ENCODE data around the gene TULP3.

The TULP3 gene

GRCh38 chr12:2902272-2902880 lies 11.7 kb downstream of the TULP3 start:
- H3K56ac ChIP-seq (ENCODE audit: low read length): no peak overlapping the region
- no peak overlapping the region for H4K5ac ChIP-seq (ENCODE audit: low read length)
- no peak overlapping the region for H3K18ac ChIP-seq (ENCODE audit: low read length)
- H2BK120ac ChIP-seq (ENCODE audit: low read depth, low read length): no peak overlapping the region
- H3K79me2 ChIP-seq (ENCODE audit: control insufficient read depth, insufficient read depth, low read length): no peaks in the 10 kb centered on the region
- no CpG with 5 or more reads among the region's 4 CpGs for WGBS (ENCODE audit: extremely low coverage, insufficient coverage, low lambda C conversion rate)
- no peaks in the 10 kb centered on the region for H3K4me1 ChIP-seq (ENCODE audit: control insufficient read depth, low read depth, low read length)
- H3K4me3 ChIP-seq (ENCODE audit: low read length): no peak overlapping the region
- no peak overlapping the region for H3K4ac ChIP-seq (ENCODE audit: low read depth, low read length)
- no peaks in the 10 kb centered on the region for H3K36me3 ChIP-seq (ENCODE audit: control insufficient read depth, insufficient read depth, low read length)
- peak; percentile 75 for DNase-seq
- H3K27ac ChIP-seq (ENCODE audit: low read depth, low read length): no peak overlapping the region
- no peak overlapping the region for H3K23ac ChIP-seq (ENCODE audit: low read length)
- no peak overlapping the region for H3K4me2 ChIP-seq (ENCODE audit: low read length)
- H3K27me3 ChIP-seq (ENCODE audit: insufficient read depth, low read length, poor library complexity): no peaks in the 10 kb centered on the region
- H2BK5ac ChIP-seq (ENCODE audit: low read length): no peak overlapping the region
- H3K79me1 ChIP-seq (ENCODE audit: low read length): peaks cover 4% of the 10 kb centered on the region
- no peak overlapping the region for H2AK5ac ChIP-seq (ENCODE audit: low read length)
- no peak overlapping the region for H3K9ac ChIP-seq (ENCODE audit: low read length)
- H2BK15ac ChIP-seq (replicated peaks; ENCODE audit: low read depth): no peak overlapping the region
- H4K8ac ChIP-seq (ENCODE audit: low read depth, low read length): no peak overlapping the region

- no peak overlapping the region for H3K4ac ChIP-seq (ENCODE audit: low read depth, low read length)
- no peak for DNase-seq
- H3K4me1 ChIP-seq (ENCODE audit: control insufficient read depth, low read depth, low read length): no peaks in the 10 kb centered on the region
- no peak overlapping the region for H3K23ac ChIP-seq (ENCODE audit: low read length)
- no peaks in the 10 kb centered on the region for H3K36me3 ChIP-seq (ENCODE audit: control insufficient read depth, insufficient read depth, low read length)
- no peak overlapping the region for H3K4me3 ChIP-seq (ENCODE audit: low read length)
- H2BK120ac ChIP-seq (ENCODE audit: low read depth, low read length): no peak overlapping the region
- no peak overlapping the region for H4K5ac ChIP-seq (ENCODE audit: low read length)
- no CpG with 5 or more reads among the region's 2 CpGs for WGBS (ENCODE audit: extremely low coverage, insufficient coverage, low lambda C conversion rate)
- H3K9ac ChIP-seq (ENCODE audit: low read length): no peak overlapping the region
- no peak overlapping the region for H3K56ac ChIP-seq (ENCODE audit: low read length)
- H3K79me1 ChIP-seq (ENCODE audit: low read length): peaks cover 2% of the 10 kb centered on the region
- no peak overlapping the region for H3K4me2 ChIP-seq (ENCODE audit: low read length)
- no peak overlapping the region for H2AK5ac ChIP-seq (ENCODE audit: low read length)
- no peak overlapping the region for H2BK15ac ChIP-seq (replicated peaks; ENCODE audit: low read depth)
- H3K27me3 ChIP-seq (ENCODE audit: insufficient read depth, low read length, poor library complexity): no peaks in the 10 kb centered on the region
- no peak overlapping the region for H3K27ac ChIP-seq (ENCODE audit: low read depth, low read length)
- H2BK5ac ChIP-seq (ENCODE audit: low read length): no peak overlapping the region
- no peak overlapping the region for H4K8ac ChIP-seq (ENCODE audit: low read depth, low read length)
- no peaks in the 10 kb centered on the region for H3K79me2 ChIP-seq (ENCODE audit: control insufficient read depth, insufficient read depth, low read length)
- no peak overlapping the region for H3K18ac ChIP-seq (ENCODE audit: low read length)
Measured at GRCh38 chr12:2904260-2904659, 13.6 kb downstream of the TULP3 start.

- H3K4me1 ChIP-seq (ENCODE audit: control insufficient read depth, low read depth, low read length): peaks cover 7% of the 10 kb centered on the region
- H3K36me3 ChIP-seq (ENCODE audit: control insufficient read depth, insufficient read depth, low read length): no peaks in the 10 kb centered on the region
- no peak overlapping the region for H3K4me2 ChIP-seq (ENCODE audit: low read length)
- no peaks in the 10 kb centered on the region for H3K79me1 ChIP-seq (ENCODE audit: low read length)
- H3K27ac ChIP-seq (ENCODE audit: low read depth, low read length): no peak overlapping the region
- H3K23ac ChIP-seq (ENCODE audit: low read length): no peak overlapping the region
- peak overlapping the region; percentile 82 for H2AK5ac ChIP-seq (ENCODE audit: low read length)
- H3K4ac ChIP-seq (ENCODE audit: low read depth, low read length): no peak overlapping the region
- WGBS (ENCODE audit: extremely low coverage, insufficient coverage, low lambda C conversion rate): no CpG with 5 or more reads among the region's 3 CpGs
- H3K56ac ChIP-seq (ENCODE audit: low read length): peak overlapping the region; percentile 56
- no peak overlapping the region for H4K8ac ChIP-seq (ENCODE audit: low read depth, low read length)
- DNase-seq: no peak
- no peak overlapping the region for H2BK120ac ChIP-seq (ENCODE audit: low read depth, low read length)
- no peak overlapping the region for H3K9ac ChIP-seq (ENCODE audit: low read length)
- peak overlapping the region; percentile 67 for H2BK5ac ChIP-seq (ENCODE audit: low read length)
- no peak overlapping the region for H3K4me3 ChIP-seq (ENCODE audit: low read length)
- H3K79me2 ChIP-seq (ENCODE audit: control insufficient read depth, insufficient read depth, low read length): no peaks in the 10 kb centered on the region
- no peaks in the 10 kb centered on the region for H3K27me3 ChIP-seq (ENCODE audit: insufficient read depth, low read length, poor library complexity)
- no peak overlapping the region for H2BK15ac ChIP-seq (replicated peaks; ENCODE audit: low read depth)
- H3K18ac ChIP-seq (ENCODE audit: low read length): no peak overlapping the region
- no peak overlapping the region for H4K5ac ChIP-seq (ENCODE audit: low read length)
Measured at GRCh38 chr12:2912216-2912575, 21.5 kb downstream of the TULP3 start.

- Histone ChIP-seq H3K4me1 (ENCODE audit: control insufficient read depth, low read depth, low read length) (no peaks in the 10 kb centered on the region), H3K4me3 (ENCODE audit: low read length) (no peak overlapping the region), H2BK5ac (ENCODE audit: low read length) (no peak overlapping the region), H3K36me3 (ENCODE audit: control insufficient read depth, insufficient read depth, low read length) (peaks cover 2% of the 10 kb centered on the region), H3K4me2 (ENCODE audit: low read length) (no peak overlapping the region), H2AK5ac (ENCODE audit: low read length) (no peak overlapping the region), H3K9ac (ENCODE audit: low read length) (no peak overlapping the region), H2BK120ac (ENCODE audit: low read depth, low read length) (no peak overlapping the region), H3K27me3 (ENCODE audit: insufficient read depth, low read length, poor library complexity) (no peaks in the 10 kb centered on the region), H3K79me2 (ENCODE audit: control insufficient read depth, insufficient read depth, low read length) (no peaks in the 10 kb centered on the region), H3K23ac (ENCODE audit: low read length) (no peak overlapping the region), H3K4ac (ENCODE audit: low read depth, low read length) (no peak overlapping the region), H3K79me1 (ENCODE audit: low read length) (no peaks in the 10 kb centered on the region), H3K18ac (ENCODE audit: low read length) (no peak overlapping the region), H4K5ac (ENCODE audit: low read length) (no peak overlapping the region), H3K56ac (ENCODE audit: low read length) (no peak overlapping the region), H4K8ac (ENCODE audit: low read depth, low read length) (no peak overlapping the region), H2BK15ac (replicated peaks; ENCODE audit: low read depth) (no peak overlapping the region), H3K27ac (ENCODE audit: low read depth, low read length) (no peak overlapping the region)
- no peak for DNase-seq
- no CpG with 5 or more reads among the region's 2 CpGs for WGBS (ENCODE audit: extremely low coverage, insufficient coverage, low lambda C conversion rate)
Measured at GRCh38 chr12:2919249-2919648, 28.6 kb downstream of the TULP3 start.

GRCh38 chr12:2922329-2922728 lies 31.6 kb downstream of the TULP3 start:
- Histone ChIP-seq H4K5ac (ENCODE audit: low read length) (no peak overlapping the region), H3K36me3 (ENCODE audit: control insufficient read depth, insufficient read depth, low read length) (peaks cover 2% of the 10 kb centered on the region), H3K27me3 (ENCODE audit: insufficient read depth, low read length, poor library complexity) (no peaks in the 10 kb centered on the region), H3K4me3 (ENCODE audit: low read length) (no peak overlapping the region), H3K79me1 (ENCODE audit: low read length) (no peaks in the 10 kb centered on the region), H2BK15ac (replicated peaks; ENCODE audit: low read depth) (no peak overlapping the region), H3K56ac (ENCODE audit: low read length) (no peak overlapping the region), H3K79me2 (ENCODE audit: control insufficient read depth, insufficient read depth, low read length) (no peaks in the 10 kb centered on the region), H3K23ac (ENCODE audit: low read length) (no peak overlapping the region), H3K4me2 (ENCODE audit: low read length) (no peak overlapping the region), H3K4me1 (ENCODE audit: control insufficient read depth, low read depth, low read length) (no peaks in the 10 kb centered on the region), H3K18ac (ENCODE audit: low read length) (no peak overlapping the region), H3K27ac (ENCODE audit: low read depth, low read length) (no peak overlapping the region), H2BK120ac (ENCODE audit: low read depth, low read length) (no peak overlapping the region), H2BK5ac (ENCODE audit: low read length) (no peak overlapping the region), H2AK5ac (ENCODE audit: low read length) (no peak overlapping the region), H3K9ac (ENCODE audit: low read length) (no peak overlapping the region), H3K4ac (ENCODE audit: low read depth, low read length) (no peak overlapping the region), H4K8ac (ENCODE audit: low read depth, low read length) (no peak overlapping the region)
- DNase-seq: no peak
- no CpG with 5 or more reads among the region's 2 CpGs for WGBS (ENCODE audit: extremely low coverage, insufficient coverage, low lambda C conversion rate)

- Histone ChIP-seq H3K56ac (ENCODE audit: low read length) (no peak overlapping the region), H3K9ac (ENCODE audit: low read length) (no peak overlapping the region), H3K4me1 (ENCODE audit: control insufficient read depth, low read depth, low read length) (no peaks in the 10 kb centered on the region), H3K79me1 (ENCODE audit: low read length) (no peaks in the 10 kb centered on the region), H3K27ac (ENCODE audit: low read depth, low read length) (no peak overlapping the region), H3K23ac (ENCODE audit: low read length) (no peak overlapping the region), H2AK5ac (ENCODE audit: low read length) (no peak overlapping the region), H2BK5ac (ENCODE audit: low read length) (no peak overlapping the region), H3K79me2 (ENCODE audit: control insufficient read depth, insufficient read depth, low read length) (no peaks in the 10 kb centered on the region), H3K18ac (ENCODE audit: low read length) (no peak overlapping the region), H2BK15ac (replicated peaks; ENCODE audit: low read depth) (no peak overlapping the region), H3K27me3 (ENCODE audit: insufficient read depth, low read length, poor library complexity) (no peaks in the 10 kb centered on the region), H4K8ac (ENCODE audit: low read depth, low read length) (no peak overlapping the region), H3K4ac (ENCODE audit: low read depth, low read length) (no peak overlapping the region), H4K5ac (ENCODE audit: low read length) (no peak overlapping the region), H3K4me3 (ENCODE audit: low read length) (no peak overlapping the region), H2BK120ac (ENCODE audit: low read depth, low read length) (no peak overlapping the region), H3K4me2 (ENCODE audit: low read length) (no peak overlapping the region), H3K36me3 (ENCODE audit: control insufficient read depth, insufficient read depth, low read length) (peaks cover 2% of the 10 kb centered on the region)
- WGBS (ENCODE audit: extremely low coverage, insufficient coverage, low lambda C conversion rate): no CpG with 5 or more reads among the region's 9 CpGs
- no peak for DNase-seq
Measured at GRCh38 chr12:2923057-2923456, 32.4 kb downstream of the TULP3 start.

Measured in mesendoderm (in vitro differentiated cells).